Measurements from ENCODE around the gene CFLAR.
A peak's percentile ranks its signal among the peaks of the same experiment; 100 is the strongest.
"Not testable (repeated sequence)": the region's sequence is repeated elsewhere in the genome, so short reads cannot be mapped to it uniquely, and the experiment has no call there.

Gene CFLAR

GRCh38 chr2:201116115-201116958, at the start of gene CFLAR:
TSS of gene CFLAR (plus strand) at chr2:201116164. CDS start at chr2:201129866, 13,702 bp downstream.
- DNase-seq = peak; percentile 86

- no peak for DNase-seq
These were observed 45.0 kb upstream of the CFLAR start for GRCh38 chr2:201070948-201071478.

DNA sequence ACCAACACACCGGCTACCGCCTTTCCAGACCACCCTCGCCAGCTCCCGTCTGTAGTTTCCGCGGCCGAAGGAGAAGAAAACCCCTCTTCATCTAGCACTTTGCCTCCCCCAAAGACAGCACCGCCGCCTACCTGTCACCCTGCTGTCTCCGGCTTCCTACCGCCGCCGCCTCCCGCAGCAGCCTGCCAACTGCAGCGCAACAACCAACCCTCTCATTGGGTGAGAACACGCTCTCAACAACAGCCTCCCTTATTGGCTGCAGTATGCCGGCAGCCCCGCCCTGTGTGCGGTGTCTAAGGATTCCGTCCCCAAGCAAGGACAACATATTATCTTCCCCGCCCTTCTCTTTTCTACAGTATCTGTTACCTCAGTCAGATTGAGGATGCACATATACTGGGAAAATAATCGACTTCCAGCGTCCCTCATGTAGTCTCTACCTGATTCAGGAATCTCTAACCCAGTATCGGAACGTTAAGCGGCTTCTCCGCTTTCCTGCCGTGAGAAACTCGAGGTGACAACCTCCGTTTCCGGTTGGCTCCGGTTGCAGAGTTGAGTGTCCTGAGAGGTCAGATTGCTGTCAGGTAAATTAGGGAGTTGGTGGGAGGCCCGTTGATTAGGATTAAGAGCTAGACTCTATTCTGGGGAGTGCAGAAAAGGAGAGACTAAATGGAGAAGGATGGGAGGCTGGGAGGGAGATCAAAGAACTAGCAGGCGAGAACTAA, 44.3 kb upstream of the CFLAR start, which contains the start of the genes HYCC2 and NDUFB3:
TSS of gene HYCC2 (minus strand) at position 193 of the 722 bp plus-strand sequence. CDS start 47,662 bp downstream, outside the sequence.
TSS of gene NDUFB3 (plus strand) at position 523 of the 722 bp plus-strand sequence. CDS start 6,882 bp downstream, outside the sequence.
- DNase-seq = peak; percentile 97

GRCh38 chr2:201072201-201072530, 43.8 kb upstream of the CFLAR start:
- no peak for DNase-seq

DNA sequence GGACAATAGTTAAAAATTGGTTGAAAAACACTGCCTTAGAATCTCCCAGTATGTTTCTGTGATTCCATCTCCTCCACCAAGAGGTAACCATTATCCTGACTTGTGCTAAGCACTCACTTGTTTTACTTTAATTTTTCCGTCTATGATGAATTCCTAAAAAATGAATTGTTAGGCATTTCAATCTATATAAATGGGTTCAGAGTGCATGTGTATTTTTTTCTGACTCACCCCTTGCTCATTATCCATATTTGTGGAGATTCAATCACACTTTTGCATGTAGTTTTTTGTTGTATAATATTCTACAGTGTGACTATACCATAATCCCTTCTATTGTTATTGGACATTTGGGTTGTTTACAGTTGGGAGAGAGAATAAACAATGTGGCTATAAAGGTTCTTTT, 42.9 kb upstream of the CFLAR start:
- no peak for DNase-seq

DNA sequence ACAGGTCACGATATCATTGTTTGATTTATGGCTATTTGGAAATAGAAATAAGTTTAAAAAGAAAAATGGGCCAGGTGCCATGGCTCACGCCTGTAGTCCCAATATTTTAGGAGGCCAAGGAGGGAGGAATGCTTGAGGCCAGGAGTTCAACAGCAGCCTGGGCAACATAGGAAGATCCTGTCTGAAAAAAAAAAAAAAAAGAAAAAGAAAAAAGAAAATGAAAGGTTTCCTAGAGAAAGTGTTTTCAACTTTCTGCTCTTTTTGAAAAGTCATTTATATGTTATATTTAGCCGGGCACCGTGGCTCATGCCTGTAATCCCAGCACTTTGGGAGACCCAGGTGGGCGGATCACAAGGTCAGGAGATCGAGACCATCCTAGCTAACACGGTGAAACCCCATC, 41.0 kb upstream of the CFLAR start:
- no peak for DNase-seq

- DNase-seq = no peak
These were observed 31.1 kb upstream of the CFLAR start for GRCh38 chr2:201084863-201085262.

DNA sequence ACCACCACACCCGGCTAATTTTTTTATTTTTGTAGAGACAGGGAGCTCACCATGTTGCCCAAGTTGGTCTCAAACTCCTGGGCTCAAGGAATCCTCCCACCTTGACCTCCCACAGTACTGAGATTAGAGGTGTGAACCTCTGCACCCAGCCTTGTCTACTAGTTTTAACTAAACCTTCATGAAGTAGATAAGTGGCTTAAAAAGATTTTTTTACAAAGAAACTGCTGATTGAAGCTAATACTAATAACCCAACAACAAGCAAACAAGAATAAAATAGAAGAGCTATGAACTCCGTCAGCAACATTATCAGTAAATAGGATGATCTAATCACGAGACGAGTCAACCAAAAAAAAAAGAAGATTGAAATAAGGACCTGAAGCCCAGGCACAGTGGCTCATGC, 25.4 kb upstream of the CFLAR start:
- DNase-seq = no peak

DNA sequence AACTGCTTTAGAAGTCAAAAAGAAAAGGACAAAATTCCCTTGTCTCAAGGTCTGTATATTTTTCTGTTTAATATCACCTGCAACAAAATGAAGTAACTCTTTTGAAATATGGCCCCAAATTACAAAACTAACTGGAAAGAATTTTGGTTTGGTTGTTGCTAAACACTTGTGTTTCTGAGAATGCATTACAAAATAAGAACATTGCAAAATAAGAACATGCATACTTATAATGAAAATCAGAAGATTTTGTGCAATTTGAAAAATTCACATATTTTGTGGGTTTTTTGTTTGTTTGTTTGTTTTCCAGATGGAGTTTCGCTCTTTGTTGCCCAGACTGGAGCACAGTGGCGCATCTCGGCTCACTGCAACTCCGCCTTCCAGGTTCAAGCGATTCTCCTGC, 22.4 kb upstream of the CFLAR start:
- DNase-seq = no peak

DNA sequence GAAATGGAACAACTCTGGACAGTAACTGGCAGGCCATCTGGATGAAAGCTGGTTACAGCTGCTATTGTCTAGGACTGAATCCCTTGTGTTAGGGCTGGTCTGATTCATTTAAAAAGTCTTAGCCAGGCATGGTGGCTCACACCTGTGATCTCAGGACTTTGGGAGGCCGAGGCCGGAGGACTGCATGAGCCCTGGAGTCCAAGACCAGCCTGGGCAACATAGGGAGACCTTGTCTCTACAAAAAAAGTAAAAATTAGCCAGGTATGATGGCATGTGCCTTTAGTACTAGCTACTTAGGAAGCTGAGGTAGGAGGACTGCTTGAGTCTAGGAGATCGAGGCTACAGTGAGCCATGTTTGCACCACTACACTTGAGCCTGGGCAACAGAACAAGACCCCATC, 15.5 kb upstream of the CFLAR start:
- no peak for DNase-seq

DNA sequence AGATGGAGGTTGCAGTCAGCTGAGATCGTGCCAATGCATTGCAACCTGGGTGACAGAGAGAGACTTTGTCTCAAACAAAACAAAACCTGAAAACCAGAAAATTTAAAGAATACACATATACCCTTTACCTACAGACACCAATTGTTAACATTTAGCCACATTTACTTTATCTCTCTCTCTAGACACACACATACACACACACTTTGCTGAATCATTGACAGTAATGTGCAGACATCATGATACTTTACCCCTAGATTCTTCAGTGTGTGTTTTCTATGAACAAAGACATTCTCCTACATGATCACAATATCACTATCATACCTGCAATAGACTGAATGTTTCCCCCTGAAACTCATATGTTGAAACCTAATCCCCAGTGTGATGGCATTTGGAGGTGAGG, 10.2 kb upstream of the CFLAR start:
- DNase-seq = no peak

GRCh38 chr2:201107624-201108023, 8.3 kb upstream of the CFLAR start:
- DNase-seq = no peak

- no peak for DNase-seq
These were observed 7.6 kb upstream of the CFLAR start for GRCh38 chr2:201108341-201108740.

DNA sequence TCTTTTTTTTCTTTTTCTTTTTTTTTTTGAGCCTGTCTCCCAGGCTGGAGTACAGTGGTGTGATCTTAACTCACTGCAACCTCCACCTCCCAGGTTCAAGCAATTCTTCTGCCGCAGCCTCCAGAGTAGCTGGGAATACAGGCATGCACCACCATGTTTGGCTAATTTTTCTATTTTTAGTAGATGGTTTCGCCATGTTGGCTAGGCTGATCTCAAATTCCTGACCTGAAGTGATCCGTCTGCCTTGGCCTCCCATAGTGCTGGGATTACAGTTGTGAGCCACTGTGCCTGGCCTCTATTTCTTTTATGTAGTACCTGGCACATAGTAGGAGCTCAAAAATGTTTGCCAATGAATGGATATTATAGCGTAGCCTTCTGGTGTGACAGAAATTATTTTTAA, 6.8 kb upstream of the CFLAR start:
- no peak for DNase-seq

GRCh38 chr2:201110615-201111014, 5.3 kb upstream of the CFLAR start:
- DNase-seq = no peak

DNA sequence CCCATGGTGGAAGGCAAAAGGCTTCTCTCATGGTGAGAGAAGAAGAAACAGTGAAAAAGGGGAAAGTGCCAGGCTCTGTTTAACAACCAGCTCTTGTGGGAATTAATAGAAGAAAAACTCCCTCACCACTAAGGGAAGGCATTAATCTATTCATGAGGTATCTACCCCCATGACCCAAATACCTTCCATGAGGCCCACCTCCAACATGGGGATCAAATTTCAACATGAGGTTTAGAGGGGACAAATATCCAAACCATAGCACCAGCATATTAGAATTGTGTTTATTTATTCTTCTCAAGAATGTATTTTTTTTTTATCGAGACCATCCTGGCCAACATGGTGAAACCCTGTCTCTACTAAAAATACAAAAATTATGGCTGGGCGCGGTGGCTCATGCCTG, 4.9 kb upstream of the CFLAR start:
- no peak for DNase-seq

- no peak for DNase-seq
These were observed 1.6 kb upstream of the CFLAR start for GRCh38 chr2:201114350-201114749.

DNA sequence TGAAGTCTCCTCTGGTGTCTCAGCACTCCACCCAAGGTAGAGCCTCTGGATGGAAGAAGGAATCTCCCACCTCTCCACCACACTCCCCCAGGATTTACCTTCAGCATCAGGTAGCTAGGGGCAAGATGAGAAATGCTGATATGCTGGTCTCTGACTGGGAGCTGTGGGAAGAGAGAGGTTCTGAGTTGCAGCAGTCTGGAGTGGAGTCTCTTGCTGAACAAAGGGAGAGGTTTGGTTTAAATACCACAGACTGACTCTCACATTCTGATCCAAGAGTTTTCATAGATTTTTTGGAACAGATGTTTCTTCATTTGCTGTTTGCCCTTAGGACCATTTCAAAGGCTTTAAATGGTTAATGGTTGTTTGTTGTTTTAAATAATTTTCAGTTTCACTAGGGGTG, 1.1 kb upstream of the CFLAR start:
- no peak for DNase-seq

GRCh38 chr2:201116959-201117734, 1.2 kb downstream of the CFLAR start:
- peak; percentile 83 for DNase-seq

DNA sequence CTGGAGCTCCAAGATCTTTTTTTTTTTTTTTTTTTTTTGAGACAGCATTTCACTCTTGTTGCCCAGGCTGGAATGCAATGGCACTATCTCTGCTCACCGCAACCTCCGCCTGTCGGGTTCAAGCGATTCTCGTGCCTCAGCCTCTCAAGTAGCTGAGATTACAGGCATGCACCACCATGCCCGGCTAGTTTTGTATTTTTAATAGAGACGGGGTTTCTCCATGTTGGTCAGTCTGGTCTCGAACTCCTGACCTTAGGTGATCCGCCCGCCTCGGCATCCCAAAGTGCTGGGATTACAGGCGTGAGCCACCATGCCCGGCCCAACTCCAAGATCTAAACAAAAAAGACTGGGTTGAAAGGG, 1.8 kb downstream of the CFLAR start:
- DNase-seq = not testable (repeated sequence)

DNA sequence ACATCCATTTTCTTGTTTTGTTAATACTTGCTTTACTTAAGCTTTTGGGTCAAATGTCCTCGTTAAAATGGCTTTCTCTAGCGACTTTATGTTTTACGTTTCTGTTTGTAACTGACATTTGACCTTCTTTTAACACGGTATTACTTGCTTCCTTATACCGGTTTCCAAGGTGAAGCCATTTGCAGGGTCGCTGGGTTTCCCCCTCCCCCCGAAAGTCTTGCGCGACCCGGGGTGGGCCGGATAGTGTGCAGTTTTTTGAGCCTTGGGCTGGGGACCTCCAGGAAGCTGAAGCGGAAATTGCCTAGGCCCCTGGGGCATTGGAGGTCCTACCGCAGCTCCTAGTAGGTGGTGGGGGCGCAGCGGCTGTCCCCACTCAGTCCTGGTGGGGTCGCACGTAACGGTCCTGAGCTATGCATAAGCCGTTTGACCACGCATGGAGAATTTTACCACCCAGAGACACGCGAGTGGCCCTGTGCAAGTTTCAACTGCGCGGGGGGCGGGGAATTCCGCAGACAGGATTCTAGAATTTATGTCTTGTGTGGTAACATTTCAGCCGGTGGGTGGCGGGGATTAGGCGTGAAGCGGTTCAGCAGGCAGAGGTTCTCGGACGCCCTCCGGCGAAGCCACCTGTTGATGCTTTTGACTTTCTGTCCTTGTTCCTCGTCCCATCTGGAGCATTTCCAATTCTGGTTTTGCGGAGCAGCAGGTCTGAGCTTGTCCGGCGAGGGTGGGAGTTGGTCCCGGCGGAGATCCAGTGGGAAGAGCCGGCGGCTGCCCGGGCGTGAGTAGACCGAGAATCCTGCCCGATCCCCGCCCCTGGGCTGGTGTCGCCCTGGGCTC, 2.4 kb downstream of the CFLAR start:
- DNase-seq = peak; percentile 90
